Mucosa of descending colon (tissue), 3 donors: Measurements from ENCODE around the gene PRELID3B. TPM values are rescaled to one million over a fixed set of nuclear protein-coding genes. Genes with fewer than 3 reads are reported as not detected.

Experiments
- ATAC-seq: fragments of 200-7000 bp; cut with Tn5 transposase; one replicate; pipeline ENCODE4 v1.9.1; 2020; ENCODE audit warnings: mild to moderate bottlenecking, moderate library complexity
- DNase-seq, 3 donors: peaks; one replicate each; pipeline ENCODE4 v3.0.0-alpha.2; 2020
- H3K36me3 ChIP-seq: fragments of 200-600 bp; one replicate; pipeline ENCODE4 v1.8.0; 2021; ENCODE audit warnings: low read depth, mild to moderate bottlenecking
- H3K4me1 ChIP-seq: fragments of 200-600 bp; one replicate; pipeline ENCODE4 v1.8.0; 2021; ENCODE audit warnings: low read depth, mild to moderate bottlenecking
- H3K4me3 ChIP-seq: fragments of 200-600 bp; one replicate; pipeline ENCODE4 v1.8.0; 2021; ENCODE audit warnings: mild to moderate bottlenecking
- H3K9me3 ChIP-seq: fragments of 200-600 bp; one replicate; pipeline ENCODE4 v1.8.0; 2021; ENCODE audit warnings: mild to moderate bottlenecking
- CTCF ChIP-seq: fragments of 200-600 bp; IDR thresholded peaks from one replicate; pipeline ENCODE4 v1.8.0; 2022; ENCODE audit warnings: antibody characterized with exemption, mild to moderate bottlenecking
- intact Hi-C, 2 donors: fragments of 100-400 bp; cut with DNase I in 1 of 2; cut with micrococcal nuclease in 1 of 2; formaldehyde crosslinking; loops; one replicate each; pipeline versions ENCODE4 v1.11.0 to v1.11.1; 2022; cut with DNase I, micrococcal nuclease
- total RNA-seq, 3 donors: library from RNA; stranded (reverse); fragmentation: NEBNext Ultra II Directional in 2 of 3; extraction: Animal tissue kit (Norgen Biotek cat#: 25700) in 2 of 3; gene quantifications; one replicate each; pipeline versions ENCODE4 v1.2.1 to v1.2.4, GENCODE V29; 2021 to 2023
- donor health status: DM: no; HTN: no; CAD: no; lungs with moderate emphysema.
- donor health status: DM: no; HTN: no; CAD: no.
- donor health status: DM: no; HTN: yes; CAD: no.

Gene PRELID3B
- total RNA-seq, 3 donors from 2014 or later = 82.3 to 142 (median 121) TPM

- no peaks in the 10 kb centered on the region for H3K9me3 ChIP-seq
- no peak overlapping the region for H3K4me3 ChIP-seq
- peaks cover 14% of the 10 kb centered on the region for H3K4me1 ChIP-seq
- DNase-seq (no peak), ATAC-seq (no peak)
- H3K36me3 ChIP-seq = no peaks in the 10 kb centered on the region
- intact Hi-C loops = no loop called here
- no peak for TF ChIP-seq CTCF
Measured at GRCh38 chr20:59050437-59050836, 7.9 kb upstream of the PRELID3B start.

- TF ChIP-seq CTCF = no peak
- no peak for ATAC-seq
- H3K9me3 ChIP-seq = no peaks in the 10 kb centered on the region
- H3K4me1 ChIP-seq = peaks cover 17% of the 10 kb centered on the region
- no peak for DNase-seq
- H3K36me3 ChIP-seq = no peaks in the 10 kb centered on the region
- H3K4me3 ChIP-seq = no peak overlapping the region
- intact Hi-C loops = no loop called here
Measured at GRCh38 chr20:59048681-59049030, 6.1 kb upstream of the PRELID3B start.

- TF ChIP-seq CTCF = no peak
- Histone ChIP-seq H3K9me3 (no peaks in the 10 kb centered on the region), H3K4me3 (no peak overlapping the region), H3K4me1 (peaks cover 23% of the 10 kb centered on the region), H3K36me3 (no peaks in the 10 kb centered on the region)
- intact Hi-C loops = no loop called here
- peak in 1 of 3 donors; percentile 76 for DNase-seq
- peak; percentile 93 for ATAC-seq
Measured at GRCh38 chr20:59047938-59048680, 5.5 kb upstream of the PRELID3B start.

- Histone ChIP-seq H3K4me3 (no peak overlapping the region), H3K4me1 (peaks cover 25% of the 10 kb centered on the region), H3K9me3 (no peaks in the 10 kb centered on the region), H3K36me3 (no peaks in the 10 kb centered on the region)
- intact Hi-C loops = no loop called here
- DNase-seq (no peak), ATAC-seq (no peak)
- TF ChIP-seq CTCF = no peak
Measured at GRCh38 chr20:59046862-59047261, 4.3 kb upstream of the PRELID3B start.

- Histone ChIP-seq H3K9me3 (no peaks in the 10 kb centered on the region), H3K4me3 (no peak overlapping the region), H3K36me3 (no peaks in the 10 kb centered on the region), H3K4me1 (peaks cover 38% of the 10 kb centered on the region)
- ATAC-seq (no peak), DNase-seq (no peak)
- intact Hi-C loops = no loop called here
- no peak for TF ChIP-seq CTCF
Measured at GRCh38 chr20:59044796-59045195, 2.2 kb upstream of the PRELID3B start.

GRCh38 chr20:59044295-59044694 lies 1.7 kb upstream of the PRELID3B start:
- DNase-seq = no peak
- no peak for ATAC-seq
- H3K4me1 ChIP-seq = peaks cover 42% of the 10 kb centered on the region
- TF ChIP-seq CTCF = no peak
- H3K4me3 ChIP-seq = no peak overlapping the region
- intact Hi-C loops = no loop called here
- no peaks in the 10 kb centered on the region for H3K36me3 ChIP-seq
- no peaks in the 10 kb centered on the region for H3K9me3 ChIP-seq
